HepG2 (cell line): ENCODE results near the gene PDZD2. TPM values are rescaled to one million over a fixed set of nuclear protein-coding genes. Genes with fewer than 3 reads are reported as not detected.

Experiments used
- ATAC-seq: fragments of 200-7000 bp; cut with Tn5 transposase; 3 replicates; pipeline ENCODE4 v1.9.1; 2020; ENCODE audit warnings: mild to moderate bottlenecking, moderate library complexity
- BruUV-seq: library from RNA; stranded (reverse); fragments of 400-500 nt; replicated peaks from 2 replicates; lab custom pipeline; 2021; lab: Mats Ljungman, UMichigan
- CTCF ChIA-PET: fragments of 300-600 bp; formaldehyde crosslinking; extraction: SDS; loops from one replicate; lab custom pipeline; 2021; ENCODE audit warnings: low total read pairs, inconsistent platforms, low intra/inter-chr PET ratio; lab: Yijun Ruan, JAX
- POLR2A ChIA-PET: fragments of 350-600 bp; sonication (Branson Sonifier 250); formaldehyde crosslinking; loops from one replicate; lab custom pipeline; 2020; ENCODE audit warnings: antibody characterized with exemption, inconsistent platforms; lab: Yijun Ruan, JAX
- DNase-seq: peaks from one replicate; pipeline ENCODE4 v3.0.0-alpha.2; 2015; ENCODE audit warnings: low spot score
- FAIRE-seq: peaks from 3 replicates; lab custom pipeline; 2011; peaks lifted over from hg19 to GRCh38; lab: Jason Lieb, UNC
- H2AFZ ChIP-seq: one replicate; pipeline ENCODE4 v1.6.1; 2011; ENCODE audit warnings: low read length, inconsistent platforms
- H3K27ac ChIP-seq: fragments of 300-600 bp; 3 replicates; pipeline ENCODE4 v1.8.0; 2011; ENCODE audit warnings: mixed run types, mild to moderate bottlenecking, mixed read lengths, low read length, inconsistent platforms; ENCODE audit not compliant: insufficient read depth; ENCODE audit errors: extremely low read length
- H3K27me3 ChIP-seq, 2 experiments: fragments of 200-600 bp in 1 of 2; 2 replicates in 1 of 2; 3 replicates in 1 of 2; pipeline versions ENCODE4 v1.6.0 to v1.8.0; 2011; ENCODE audit warnings: low read length in 2 of 2, mild to moderate bottlenecking in 2 of 2, moderate library complexity in 2 of 2, inconsistent platforms in 1 of 2; ENCODE audit not compliant: insufficient read depth in 2 of 2, control insufficient read depth in 1 of 2
- H3K36me3 ChIP-seq, 2 experiments: fragments of 200-600 bp in 1 of 2; replicated peaks in 1 of 2; 2 replicates in 1 of 2; 3 replicates in 1 of 2; pipeline versions ENCODE4 v1.5.1 to v1.8.0; 2011; ENCODE audit warnings: low read length in 2 of 2, inconsistent platforms in 1 of 2; ENCODE audit not compliant: insufficient read depth in 2 of 2, control insufficient read depth in 1 of 2
- H3K4me1 ChIP-seq: 2 replicates; pipeline ENCODE4 v1.5.1; 2012; ENCODE audit warnings: low read length, inconsistent platforms; ENCODE audit not compliant: insufficient read depth
- H3K4me2 ChIP-seq: 2 replicates; pipeline ENCODE4 v1.6.0; 2011; ENCODE audit warnings: low read depth, low read length, inconsistent platforms
- H3K4me3 ChIP-seq, 3 experiments: fragments of 200-600 bp in 1 of 3; sonication (generic), shearing (Covaris generic) in 1 of 3; replicated peaks in 1 of 3; 2 replicates each; pipeline ENCODE4 v1.5.1; 2011 to 2016; ENCODE audit warnings: low read length in 3 of 3, inconsistent platforms in 2 of 3, low read depth in 2 of 3, mild to moderate bottlenecking in 2 of 3, control low read depth in 1 of 3, mixed read lengths in 1 of 3; ENCODE audit not compliant: insufficient read depth in 1 of 3
- H3K79me2 ChIP-seq: one replicate; pipeline ENCODE4 v1.6.1; 2011; ENCODE audit warnings: low read length, inconsistent platforms; ENCODE audit not compliant: insufficient read depth
- H3K9ac ChIP-seq: 2 replicates; pipeline ENCODE4 v1.6.0; 2011; ENCODE audit warnings: mild to moderate bottlenecking, low read depth, low read length, inconsistent platforms; ENCODE audit not compliant: insufficient read depth
- H3K9me3 ChIP-seq: 2 replicates; pipeline ENCODE4 v1.5.1; 2012; ENCODE audit warnings: mild to moderate bottlenecking, low read length
- H4K20me1 ChIP-seq: 2 replicates; pipeline ENCODE4 v1.6.0; 2011; ENCODE audit warnings: inconsistent platforms, mild to moderate bottlenecking, low read length, moderate library complexity; ENCODE audit not compliant: insufficient read depth
- RFX5 ChIP-seq: IDR thresholded peaks from 2 replicates; pipeline ENCODE4 v1.6.1; 2011; ENCODE audit warnings: low read depth, low read length, improper control_type of control experiment
- SYNCRIP ChIP-seq: fragments of 200-400 bp; formaldehyde crosslinking; IDR thresholded peaks from 2 replicates; pipeline ENCODE4 v1.6.1; 2018; ENCODE audit warnings: mild to moderate bottlenecking, low read depth, low read length; ENCODE audit not compliant: insufficient read depth
- ZNF253 ChIP-seq: sonication (generic); formaldehyde crosslinking; IDR thresholded peaks from 2 replicates; pipeline ENCODE4 v1.8.0; 2022; ENCODE audit warnings: mild to moderate bottlenecking, missing genetic modification reagents, borderline replicate concordance
- ZNF775 ChIP-seq: sonication (generic); formaldehyde crosslinking; IDR thresholded peaks from 2 replicates; pipeline ENCODE4 v1.4.0; 2020; ENCODE audit warnings: missing genetic modification reagents, mild to moderate bottlenecking, moderate library complexity, borderline replicate concordance
- WGBS: methylation state at CpG from one replicate; pipeline ENCODE4 v1.1.6; 2017; ENCODE audit warnings: low lambda C conversion rate; 5-methylcytosine and 5-hydroxymethylcytosine counted together
- in situ Hi-C: cut with HindIII; loops from 2 replicates; pipeline ENCODE4 v1.10.0; 2017; ENCODE audit warnings: low pct_unique_long_range_greater_than_20kb; ENCODE audit not compliant: extremely low pct_ligation_motif_present
- intact Hi-C: fragments of 100-400 bp; cut with micrococcal nuclease; formaldehyde crosslinking; loops from one replicate; pipeline ENCODE4 v1.10.0; 2022; ENCODE audit not compliant: unreplicated experiment
- polyA plus RNA-seq, 8 experiments: library from polyadenylated mRNA; depleted of rRNA in 3 of 8; stranded (reverse) in 7 of 8; unstranded in 1 of 8; fragments of >200 nt; fragmentation: Illumina TruSeq in 4 of 8; extraction: Trizol in 4 of 8; gene quantifications; 2 replicates each; pipeline versions ENCODE4 v1.2.1 to v1.2.3, GENCODE V29; 2011 to 2016; ENCODE audit warnings: low read depth in 4 of 8, missing spikeins in 1 of 8, mixed read lengths in 1 of 8; ENCODE audit not compliant: insufficient read depth in 1 of 8
- total RNA-seq, 5 experiments: library from RNA; depleted of rRNA; stranded (reverse); fragments of >200 nt; fragmentation: Illumina TruSeq; extraction: Trizol; gene quantifications; 2 replicates each; pipeline ENCODE4 v1.2.3, GENCODE V29; 2016; ENCODE audit warnings: low read depth in 1 of 5
- TF ChIP-seq, protein P1 (sequence below): sonication (generic); formaldehyde crosslinking; IDR thresholded peaks from 2 replicates; pipeline ENCODE4 v1.4.0; 2020; ENCODE audit warnings: missing genetic modification reagents
- TF ChIP-seq, protein P2 (sequence below): sonication (generic); formaldehyde crosslinking; IDR thresholded peaks from 2 replicates; pipeline ENCODE4 v1.9.0; 2022; ENCODE audit warnings: low read depth, missing genetic modification reagents

The PDZD2 gene
- total and polyA plus RNA-seq, 2 of the 13 experiments (the other 11 are each of a cell fraction or from before 2014, with no cell fraction given) = 0.04 TPM; not detected in 1

DNA sequence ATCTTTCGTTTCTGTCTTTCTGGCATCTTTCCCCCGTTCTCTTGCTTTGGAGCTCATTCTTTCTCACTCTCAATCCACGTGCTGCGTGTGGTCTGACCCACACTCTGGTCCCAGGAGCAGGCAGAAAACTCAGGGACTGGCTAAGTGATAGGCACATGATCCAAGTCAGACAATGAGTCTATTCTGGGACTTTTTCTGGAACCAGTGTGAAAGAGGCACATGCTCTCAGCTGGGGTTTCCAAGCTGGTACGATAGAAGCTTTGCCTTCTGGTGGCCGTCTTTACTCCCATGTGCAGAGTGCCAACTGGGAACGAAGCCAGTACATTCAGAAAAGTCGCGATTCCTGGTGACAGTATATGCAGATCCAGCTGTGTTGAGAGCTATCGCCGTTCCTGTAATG is 94.4 kb downstream of the PDZD2 start:
- ATAC-seq = no peak
- DNase-seq = no peak
- no peaks in the 10 kb centered on the region for H4K20me1 ChIP-seq
- H3K27ac ChIP-seq = no peak overlapping the region
- CTCF ChIA-PET = no interaction called here
- 19% methylated on average over 11 of the region's 11 CpGs for WGBS
- BruUV-seq = no TSS peak
- TF ChIP-seq, protein P1, sequence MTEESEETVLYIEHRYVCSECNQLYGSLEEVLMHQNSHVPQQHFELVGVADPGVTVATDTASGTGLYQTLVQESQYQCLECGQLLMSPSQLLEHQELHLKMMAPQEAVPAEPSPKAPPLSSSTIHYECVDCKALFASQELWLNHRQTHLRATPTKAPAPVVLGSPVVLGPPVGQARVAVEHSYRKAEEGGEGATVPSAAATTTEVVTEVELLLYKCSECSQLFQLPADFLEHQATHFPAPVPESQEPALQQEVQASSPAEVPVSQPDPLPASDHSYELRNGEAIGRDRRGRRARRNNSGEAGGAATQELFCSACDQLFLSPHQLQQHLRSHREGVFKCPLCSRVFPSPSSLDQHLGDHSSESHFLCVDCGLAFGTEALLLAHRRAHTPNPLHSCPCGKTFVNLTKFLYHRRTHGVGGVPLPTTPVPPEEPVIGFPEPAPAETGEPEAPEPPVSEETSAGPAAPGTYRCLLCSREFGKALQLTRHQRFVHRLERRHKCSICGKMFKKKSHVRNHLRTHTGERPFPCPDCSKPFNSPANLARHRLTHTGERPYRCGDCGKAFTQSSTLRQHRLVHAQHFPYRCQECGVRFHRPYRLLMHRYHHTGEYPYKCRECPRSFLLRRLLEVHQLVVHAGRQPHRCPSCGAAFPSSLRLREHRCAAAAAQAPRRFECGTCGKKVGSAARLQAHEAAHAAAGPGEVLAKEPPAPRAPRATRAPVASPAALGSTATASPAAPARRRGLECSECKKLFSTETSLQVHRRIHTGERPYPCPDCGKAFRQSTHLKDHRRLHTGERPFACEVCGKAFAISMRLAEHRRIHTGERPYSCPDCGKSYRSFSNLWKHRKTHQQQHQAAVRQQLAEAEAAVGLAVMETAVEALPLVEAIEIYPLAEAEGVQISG = no peak
- TF ChIP-seq RFX5 (no peak), ZNF775 (CRISPR knock-in tag) (no peak), SYNCRIP (no peak), ZNF253 (CRISPR knock-in tag) (no peak)
- TF ChIP-seq, protein P2, sequence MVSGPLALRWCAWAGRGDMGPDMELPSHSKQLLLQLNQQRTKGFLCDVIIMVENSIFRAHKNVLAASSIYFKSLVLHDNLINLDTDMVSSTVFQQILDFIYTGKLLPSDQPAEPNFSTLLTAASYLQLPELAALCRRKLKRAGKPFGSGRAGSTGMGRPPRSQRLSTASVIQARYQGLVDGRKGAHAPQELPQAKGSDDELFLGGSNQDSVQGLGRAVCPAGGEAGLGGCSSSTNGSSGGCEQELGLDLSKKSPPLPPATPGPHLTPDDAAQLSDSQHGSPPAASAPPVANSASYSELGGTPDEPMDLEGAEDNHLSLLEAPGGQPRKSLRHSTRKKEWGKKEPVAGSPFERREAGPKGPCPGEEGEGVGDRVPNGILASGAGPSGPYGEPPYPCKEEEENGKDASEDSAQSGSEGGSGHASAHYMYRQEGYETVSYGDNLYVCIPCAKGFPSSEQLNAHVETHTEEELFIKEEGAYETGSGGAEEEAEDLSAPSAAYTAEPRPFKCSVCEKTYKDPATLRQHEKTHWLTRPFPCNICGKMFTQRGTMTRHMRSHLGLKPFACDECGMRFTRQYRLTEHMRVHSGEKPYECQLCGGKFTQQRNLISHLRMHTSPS (CRISPR knock-in tag) = no peak
- H3K9me3 ChIP-seq = no peaks in the 10 kb centered on the region
- intact Hi-C loops = no loop called here
- H3K4me2 ChIP-seq = no peak overlapping the region
- no peak overlapping the region for H2AFZ ChIP-seq
- no peak overlapping the region for H3K4me3 ChIP-seq
- H3K27me3 ChIP-seq = peaks cover 0 to 6% of the 10 kb centered on the region in 2 experiments; a peak in 1 of 5 replicates
- no peaks in the 10 kb centered on the region for H3K79me2 ChIP-seq
- H3K4me1 ChIP-seq = no peaks in the 10 kb centered on the region
- H3K36me3 ChIP-seq = no peaks in the 10 kb centered on the region
- in situ Hi-C loops = no loop called here
- POLR2A ChIA-PET = no interaction called here
- H3K9ac ChIP-seq = no peak overlapping the region
- FAIRE-seq = no peak
